Small intestine (tissue), 7 donors: ENCODE data around the gene DOCK8. TPM values are rescaled to one million over a fixed set of nuclear protein-coding genes. Genes with fewer than 3 reads are reported as not detected.

ENCODE experiments used
- DNase-seq, 2 donors: peaks; one replicate each; pipeline versions ENCODE4 v3.0.0 to v3.0.0-alpha.2; 2013
- FAIRE-seq: peaks from 2 replicates; lab custom pipeline; 2012; peaks lifted over from hg19 to GRCh38; lab: Jason Lieb, UNC
- H3K27ac ChIP-seq, 3 donors: one replicate each; pipeline ENCODE4 v1.5.1; 2013; ENCODE audit warnings: low read length in 2 of 3, mild to moderate bottlenecking in 2 of 3, control low read depth in 1 of 3, inconsistent platforms in 1 of 3, low read depth in 1 of 3, moderate library complexity in 1 of 3
- H3K27me3 ChIP-seq, 3 donors: one replicate each; pipeline ENCODE4 v1.6.1; 2013; ENCODE audit warnings: low read length in 3 of 3, inconsistent platforms in 1 of 3; ENCODE audit not compliant: control insufficient read depth in 3 of 3, insufficient read depth in 3 of 3
- H3K36me3 ChIP-seq, 3 donors: one replicate each; pipeline ENCODE4 v1.6.1; 2013; ENCODE audit warnings: low read length in 3 of 3, inconsistent platforms in 1 of 3, low read depth in 1 of 3, mild to moderate bottlenecking in 1 of 3, moderate library complexity in 1 of 3; ENCODE audit not compliant: control insufficient read depth in 3 of 3, insufficient read depth in 2 of 3
- H3K4me1 ChIP-seq, 3 donors: one replicate each; pipeline ENCODE4 v1.6.1; 2013; ENCODE audit warnings: low read length in 2 of 3, inconsistent platforms in 1 of 3, low read depth in 1 of 3, mild to moderate bottlenecking in 1 of 3, moderate library complexity in 1 of 3; ENCODE audit not compliant: control insufficient read depth in 3 of 3, insufficient read depth in 2 of 3
- H3K4me3 ChIP-seq, 3 donors: one replicate each; pipeline ENCODE4 v1.5.1; 2013; ENCODE audit warnings: low read length in 3 of 3, control low read depth in 1 of 3, inconsistent platforms in 1 of 3, low read depth in 1 of 3, mild to moderate bottlenecking in 1 of 3, moderate library complexity in 1 of 3
- H3K9me3 ChIP-seq, 2 donors: one replicate each; pipeline ENCODE4 v1.6.1; 2013; ENCODE audit warnings: low read depth in 1 of 2, low read length in 1 of 2; ENCODE audit not compliant: control insufficient read depth in 2 of 2, insufficient read depth in 1 of 2
- WGBS, 3 donors: extraction: QIAGEN DNeasy Blood & Tissue Kit; methylation state at CpG; one replicate each; pipeline ENCODE4 v1.1.7; 2013; 5-methylcytosine and 5-hydroxymethylcytosine counted together
- polyA plus RNA-seq, 4 donors: library from polyadenylated mRNA; stranded (reverse) in 3 of 4; unstranded in 1 of 4; fragments of 200-250 nt in 3 of 4; fragments of 120-200 nt in 1 of 4; gene quantifications; one replicate each; pipeline versions ENCODE4 v1.2.1 to v1.2.3, GENCODE V29; 2013
- donor health status: healthy with polysubstance abuse.
- donor health status: control.
- donor health status: control.
- donor health status: Bipolar disorder and iron deficiency.
- donor health status: healthy.

DOCK8 gene
- polyA plus RNA-seq, 4 donors: 2.2 to 20.8 (median 3.8) TPM

- DNase-seq (peak in 1 of 2 donors; percentile 17), FAIRE-seq (no peak)
- no peaks in the 10 kb centered on the region for H3K36me3 ChIP-seq
- H3K4me3 ChIP-seq: no peak overlapping the region
- 55 to 67% (median 60%) methylated on average over 2 of the region's 2 CpGs for WGBS, 3 donors
- no peaks in the 10 kb centered on the region for H3K27me3 ChIP-seq
- no peaks in the 10 kb centered on the region for H3K9me3 ChIP-seq
- H3K4me1 ChIP-seq: peaks cover 0 to 27% (median 0%) of the 10 kb centered on the region in 3 donors
- peak overlapping the region in 1 of 3 donors; percentile 80 for H3K27ac ChIP-seq
These were observed 223.4 kb downstream of the DOCK8 start for GRCh38 chr9:438066-438465.

GRCh38 chr9:438961-439768 is 224.5 kb downstream of the DOCK8 start:
- FAIRE-seq: no peak
- Histone ChIP-seq H3K4me3 (no peak overlapping the region), H3K27me3 (no peaks in the 10 kb centered on the region), H3K27ac (peak overlapping the region in 1 of 3 donors; percentile 80), H3K9me3 (no peaks in the 10 kb centered on the region), H3K4me1 (peaks cover 0 to 30% (median 0%) of the 10 kb centered on the region in 3 donors), H3K36me3 (peaks cover 0 to 2% (median 0%) of the 10 kb centered on the region in 3 donors)
- DNase-seq: peak; percentile 54 to 76
- WGBS, 3 donors: 67 to 80% (median 75%) methylated on average over 20 of the region's 20 CpGs

GRCh38 chr9:441126-441525 is 226.5 kb downstream of the DOCK8 start:
- Histone ChIP-seq H3K36me3 (peaks cover 0 to 4% (median 0%) of the 10 kb centered on the region in 3 donors), H3K27ac (no peak overlapping the region), H3K27me3 (no peaks in the 10 kb centered on the region), H3K9me3 (no peaks in the 10 kb centered on the region), H3K4me3 (no peak overlapping the region), H3K4me1 (peaks cover 0 to 43% (median 0%) of the 10 kb centered on the region in 3 donors)
- WGBS, 3 donors: 81 to 93% (median 89%) methylated on average over 7 of the region's 7 CpGs
- FAIRE-seq (no peak), DNase-seq (no peak)

GRCh38 chr9:444528-444927 is 229.9 kb downstream of the DOCK8 start:
- DNase-seq (no peak), FAIRE-seq (no peak)
- no peak overlapping the region for H3K4me3 ChIP-seq
- H3K27ac ChIP-seq: peak overlapping the region in 1 of 3 donors; percentile 46
- H3K36me3 ChIP-seq: peaks cover 0 to 6% (median 0%) of the 10 kb centered on the region in 3 donors
- WGBS, 3 donors: 96 to 100% (median 100%) methylated on average over 1 of the region's 1 CpG
- H3K4me1 ChIP-seq: peaks cover 0 to 29% (median 2%) of the 10 kb centered on the region in 3 donors
- H3K27me3 ChIP-seq: no peaks in the 10 kb centered on the region
- H3K9me3 ChIP-seq: no peaks in the 10 kb centered on the region

- peaks cover 0 to 6% (median 0%) of the 10 kb centered on the region in 3 donors for H3K36me3 ChIP-seq
- FAIRE-seq (no peak), DNase-seq (peak in 1 of 2 donors; percentile 63)
- no peaks in the 10 kb centered on the region for H3K9me3 ChIP-seq
- peaks cover 0 to 25% (median 2%) of the 10 kb centered on the region in 3 donors for H3K4me1 ChIP-seq
- WGBS, 3 donors: 30 to 54% (median 41%) methylated on average over 3 of the region's 3 CpGs
- H3K27ac ChIP-seq: peak overlapping the region in 1 of 3 donors; percentile 46
- no peak overlapping the region for H3K4me3 ChIP-seq
- H3K27me3 ChIP-seq: no peaks in the 10 kb centered on the region
These were observed 230.4 kb downstream of the DOCK8 start for GRCh38 chr9:445033-445432.

GRCh38 chr9:446074-446699 is 231.5 kb downstream of the DOCK8 start:
- Histone ChIP-seq H3K4me3 (no peak overlapping the region), H3K36me3 (peaks cover 0 to 6% (median 0%) of the 10 kb centered on the region in 3 donors)
- WGBS, 3 donors: 94 to 96% (median 95%) methylated on average over 15 of the region's 15 CpGs

GRCh38 chr9:447230-448025 is 232.8 kb downstream of the DOCK8 start:
- WGBS, 3 donors: 27 to 48% (median 32%) methylated on average over 4 of the region's 4 CpGs
- Histone ChIP-seq H3K27ac (peak overlapping the region in 1 of 3 donors; percentile 68), H3K4me1 (peaks cover 0 to 24% (median 2%) of the 10 kb centered on the region in 3 donors), H3K36me3 (peaks cover 0 to 6% (median 0%) of the 10 kb centered on the region in 3 donors), H3K4me3 (no peak overlapping the region), H3K27me3 (no peaks in the 10 kb centered on the region), H3K9me3 (no peaks in the 10 kb centered on the region)
- FAIRE-seq (no peak), DNase-seq (peak; percentile 74 to 85)

More at GRCh38 chr9:446074-446699, 231.5 kb downstream of the DOCK8 start:
- peaks cover 0 to 24% (median 2%) of the 10 kb centered on the region in 3 donors for H3K4me1 ChIP-seq
- H3K9me3 ChIP-seq: no peaks in the 10 kb centered on the region
- H3K27me3 ChIP-seq: no peaks in the 10 kb centered on the region
- DNase-seq: no peak
- no peak for FAIRE-seq
- no peak overlapping the region for H3K27ac ChIP-seq

- H3K4me3 ChIP-seq: no peak overlapping the region
- DNase-seq: no peak
- H3K4me1 ChIP-seq: peaks cover 0 to 13% (median 2%) of the 10 kb centered on the region in 3 donors
- H3K9me3 ChIP-seq: no peaks in the 10 kb centered on the region
- H3K27me3 ChIP-seq: no peaks in the 10 kb centered on the region
- 67 to 70% (median 70%) methylated on average over 2 of the region's 2 CpGs for WGBS, 3 donors
- no peak for FAIRE-seq
- H3K27ac ChIP-seq: no peak overlapping the region
- peaks cover 0 to 4% (median 0%) of the 10 kb centered on the region in 3 donors for H3K36me3 ChIP-seq
These were observed 235.4 kb downstream of the DOCK8 start for GRCh38 chr9:450057-450456.
